ENCODE results near the gene CDHR4.

DNA sequence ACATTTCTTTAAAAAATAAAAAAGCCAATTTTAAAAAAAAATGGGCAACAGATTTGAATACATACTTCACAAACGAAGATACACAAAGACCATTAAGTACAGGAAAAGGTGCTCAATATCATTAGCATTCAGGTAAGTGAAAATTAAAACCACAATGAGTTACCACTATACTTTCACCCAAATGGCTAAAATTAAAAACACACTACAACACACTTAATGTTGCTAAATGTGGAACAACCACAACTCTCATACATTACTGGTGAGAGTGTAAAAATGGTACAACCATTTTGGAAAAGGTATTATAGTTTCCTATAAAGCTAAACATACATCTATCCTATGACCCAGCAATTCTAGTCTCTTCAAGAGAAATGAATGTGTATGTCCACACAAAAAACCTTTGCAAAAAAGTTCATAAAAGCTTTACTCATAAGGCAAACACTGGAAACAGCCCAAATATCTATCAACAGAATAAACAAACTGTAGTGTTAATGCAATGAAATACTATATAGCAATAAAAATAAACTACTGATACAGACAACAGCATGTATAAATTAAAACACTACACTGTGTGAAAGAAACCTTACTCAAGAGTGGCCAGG lies 28.2 kb downstream of the CDHR4 start:
- TF ChIP-seq, protein P1, sequence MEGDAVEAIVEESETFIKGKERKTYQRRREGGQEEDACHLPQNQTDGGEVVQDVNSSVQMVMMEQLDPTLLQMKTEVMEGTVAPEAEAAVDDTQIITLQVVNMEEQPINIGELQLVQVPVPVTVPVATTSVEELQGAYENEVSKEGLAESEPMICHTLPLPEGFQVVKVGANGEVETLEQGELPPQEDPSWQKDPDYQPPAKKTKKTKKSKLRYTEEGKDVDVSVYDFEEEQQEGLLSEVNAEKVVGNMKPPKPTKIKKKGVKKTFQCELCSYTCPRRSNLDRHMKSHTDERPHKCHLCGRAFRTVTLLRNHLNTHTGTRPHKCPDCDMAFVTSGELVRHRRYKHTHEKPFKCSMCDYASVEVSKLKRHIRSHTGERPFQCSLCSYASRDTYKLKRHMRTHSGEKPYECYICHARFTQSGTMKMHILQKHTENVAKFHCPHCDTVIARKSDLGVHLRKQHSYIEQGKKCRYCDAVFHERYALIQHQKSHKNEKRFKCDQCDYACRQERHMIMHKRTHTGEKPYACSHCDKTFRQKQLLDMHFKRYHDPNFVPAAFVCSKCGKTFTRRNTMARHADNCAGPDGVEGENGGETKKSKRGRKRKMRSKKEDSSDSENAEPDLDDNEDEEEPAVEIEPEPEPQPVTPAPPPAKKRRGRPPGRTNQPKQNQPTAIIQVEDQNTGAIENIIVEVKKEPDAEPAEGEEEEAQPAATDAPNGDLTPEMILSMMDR (IDR thresholded peaks at IDR 0.05) = no peak
- no peak for TF ChIP-seq POLR2A (IDR thresholded peaks at IDR 0.05)
